Neuron (in vitro differentiated cells): ENCODE results near the gene RXFP2.

ENCODE experiments used
- H2AFZ ChIP-seq: one replicate; pipeline ENCODE4 v1.6.1; 2013; ENCODE audit warnings: low read depth, mild to moderate bottlenecking, inconsistent platforms, low read length, moderate library complexity
- H3K27me3 ChIP-seq: one replicate; pipeline ENCODE4 v1.6.1; 2013; ENCODE audit warnings: low read length; ENCODE audit not compliant: insufficient read depth
- H3K36me3 ChIP-seq: one replicate; pipeline ENCODE4 v1.6.1; 2013; ENCODE audit warnings: low read length; ENCODE audit not compliant: insufficient read depth
- H3K4me1 ChIP-seq: one replicate; pipeline ENCODE4 v1.6.1; 2013; ENCODE audit warnings: low read length; ENCODE audit not compliant: insufficient read depth
- H3K4me3 ChIP-seq: 2 replicates; pipeline ENCODE4 v1.5.1; 2013; ENCODE audit warnings: mild to moderate bottlenecking, low read length, moderate library complexity
- H3K9me3 ChIP-seq: one replicate; pipeline ENCODE4 v1.6.1; 2013; ENCODE audit warnings: low read length

The RXFP2 gene

GRCh38 chr13:31850041-31850555 lies 110.8 kb downstream of the RXFP2 start:
- Histone ChIP-seq H2AFZ (no peak overlapping the region), H3K36me3 (no peaks in the 10 kb centered on the region), H3K4me3 (no peak overlapping the region), H3K4me1 (peaks cover 7% of the 10 kb centered on the region), H3K27me3 (peaks cover 20% of the 10 kb centered on the region), H3K9me3 (no peaks in the 10 kb centered on the region)

- no peak overlapping the region for H2AFZ ChIP-seq
- peaks cover 4% of the 10 kb centered on the region for H3K4me1 ChIP-seq
- H3K36me3 ChIP-seq = no peaks in the 10 kb centered on the region
- peaks cover 20% of the 10 kb centered on the region for H3K27me3 ChIP-seq
- no peak overlapping the region for H3K4me3 ChIP-seq
- H3K9me3 ChIP-seq = no peaks in the 10 kb centered on the region
These were observed 111.9 kb downstream of the RXFP2 start for GRCh38 chr13:31851216-31851615.
